ENCODE results near the gene SPOCK3.

- TF ChIP-seq CTCF (IDR thresholded peaks at IDR 0.05) (no peak), POLR2A (IDR thresholded peaks at IDR 0.05) (no peak)
These were observed 436.2 kb downstream of the SPOCK3 start for GRCh38 chr4:166798126-166798525.
